ENCODE data around the gene SLC16A4.
A peak's percentile ranks its signal among the peaks of the same experiment; 100 is the strongest.

Gene SLC16A4

GRCh38 chr1:110356379-110356778 is 34.4 kb downstream of the SLC16A4 start:
- no peak for DNase-seq

- no peak for DNase-seq
Observed at GRCh38 chr1:110355321-110355720, 35.5 kb downstream of the SLC16A4 start.

- no peak for DNase-seq
Observed at GRCh38 chr1:110350360-110350759, 40.5 kb downstream of the SLC16A4 start.

DNA sequence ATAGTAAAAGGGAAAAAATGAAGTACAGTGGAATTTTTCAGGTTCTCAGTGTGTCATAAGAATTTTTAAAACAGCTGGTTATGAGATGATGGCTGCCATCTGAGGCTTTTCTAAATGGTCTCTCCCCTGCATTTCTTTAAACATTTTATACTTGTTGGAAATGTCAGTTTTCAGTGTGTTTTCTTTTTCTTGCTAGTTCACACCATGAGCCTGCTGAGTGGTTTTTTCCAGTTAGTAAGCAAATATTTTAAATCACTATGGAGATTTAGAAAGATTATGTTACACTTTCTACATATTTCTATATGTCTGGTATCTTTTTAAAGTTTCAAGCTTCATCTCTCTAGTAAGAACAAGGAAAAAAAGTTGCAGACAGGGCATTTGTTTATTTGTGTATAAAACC is 42.1 kb downstream of the SLC16A4 start:
- no peak for DNase-seq

- DNase-seq: no peak
Observed at GRCh38 chr1:110348050-110348449, 42.8 kb downstream of the SLC16A4 start.

DNA sequence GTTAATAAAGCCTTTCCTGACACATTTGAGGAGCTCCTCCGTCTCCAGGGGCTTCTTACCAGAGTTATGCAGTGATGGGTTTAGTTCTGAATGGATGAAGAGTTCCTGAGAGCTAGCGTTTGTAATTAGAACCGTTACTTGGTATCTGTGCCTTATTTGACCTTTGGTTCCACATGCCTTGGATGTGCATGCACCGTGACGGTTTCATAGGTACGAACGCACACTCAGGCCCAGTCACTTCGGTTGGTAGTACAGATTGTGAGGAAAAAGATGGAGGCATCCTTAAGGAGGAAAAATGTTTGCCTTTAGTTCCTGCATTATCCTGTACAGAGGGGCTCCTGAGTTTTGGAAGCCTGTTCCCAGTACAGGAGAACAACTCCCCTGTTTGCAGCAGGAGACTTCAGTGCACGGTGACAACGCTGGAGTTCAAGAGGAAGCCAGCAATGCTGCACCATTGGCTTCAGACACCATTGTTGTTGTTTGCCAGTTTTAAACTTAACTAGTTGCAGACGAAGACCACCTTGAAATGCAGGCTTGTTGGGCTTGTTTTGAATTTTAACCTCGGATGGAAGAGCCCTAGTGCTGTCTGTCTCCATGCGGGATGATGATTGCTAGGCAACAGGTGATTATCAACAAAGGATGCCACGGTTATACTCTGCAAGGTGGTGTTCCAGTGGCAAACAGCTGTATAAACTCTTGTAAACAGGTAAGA is 43.5 kb downstream of the SLC16A4 start:
- no peak for DNase-seq

GRCh38 chr1:110346690-110347089 is 44.1 kb downstream of the SLC16A4 start:
- no peak for DNase-seq

GRCh38 chr1:110345480-110345879 is 45.3 kb downstream of the SLC16A4 start:
- DNase-seq: no peak

DNA sequence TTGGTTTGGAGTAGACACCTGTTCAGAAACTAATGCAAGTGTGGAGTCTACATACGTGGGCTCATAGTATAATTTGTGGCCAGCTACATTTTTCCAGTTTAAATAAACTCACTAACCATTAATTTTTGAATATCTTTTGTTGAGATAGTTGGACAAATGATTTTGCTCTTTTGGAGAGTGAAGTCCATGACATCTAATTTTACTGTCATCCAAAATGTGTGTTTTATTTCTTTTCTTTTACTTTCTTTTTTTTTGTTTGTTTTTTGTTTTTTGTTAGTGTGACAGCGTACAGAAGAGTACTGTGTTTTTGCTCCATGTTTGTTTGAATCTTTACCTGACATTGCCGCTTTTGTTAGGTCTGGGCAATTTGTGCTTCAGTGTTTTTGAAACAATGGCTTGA is 46.7 kb downstream of the SLC16A4 start:
- DNase-seq: no peak

DNA sequence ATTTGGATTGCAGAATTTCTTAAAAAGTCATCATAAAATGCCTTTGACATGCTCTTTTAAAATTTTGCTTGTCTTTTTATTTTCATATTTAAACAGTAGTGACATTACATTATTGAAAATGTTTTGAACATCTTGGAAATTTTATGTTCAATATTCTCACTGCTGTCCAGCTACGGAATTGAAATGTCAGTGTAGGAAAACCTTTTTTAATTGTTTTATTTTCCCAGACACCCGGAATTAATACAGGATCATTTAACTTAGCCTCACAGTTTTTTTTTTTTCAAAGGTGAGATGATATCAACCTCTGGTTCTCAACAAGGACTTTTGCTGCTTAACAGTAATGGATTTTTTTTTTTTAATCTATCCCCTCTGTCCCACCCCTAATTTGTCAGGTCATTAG is 47.6 kb downstream of the SLC16A4 start:
- DNase-seq: no peak

- DNase-seq: no peak
Observed at GRCh38 chr1:110341872-110342331, 48.9 kb downstream of the SLC16A4 start.

DNA sequence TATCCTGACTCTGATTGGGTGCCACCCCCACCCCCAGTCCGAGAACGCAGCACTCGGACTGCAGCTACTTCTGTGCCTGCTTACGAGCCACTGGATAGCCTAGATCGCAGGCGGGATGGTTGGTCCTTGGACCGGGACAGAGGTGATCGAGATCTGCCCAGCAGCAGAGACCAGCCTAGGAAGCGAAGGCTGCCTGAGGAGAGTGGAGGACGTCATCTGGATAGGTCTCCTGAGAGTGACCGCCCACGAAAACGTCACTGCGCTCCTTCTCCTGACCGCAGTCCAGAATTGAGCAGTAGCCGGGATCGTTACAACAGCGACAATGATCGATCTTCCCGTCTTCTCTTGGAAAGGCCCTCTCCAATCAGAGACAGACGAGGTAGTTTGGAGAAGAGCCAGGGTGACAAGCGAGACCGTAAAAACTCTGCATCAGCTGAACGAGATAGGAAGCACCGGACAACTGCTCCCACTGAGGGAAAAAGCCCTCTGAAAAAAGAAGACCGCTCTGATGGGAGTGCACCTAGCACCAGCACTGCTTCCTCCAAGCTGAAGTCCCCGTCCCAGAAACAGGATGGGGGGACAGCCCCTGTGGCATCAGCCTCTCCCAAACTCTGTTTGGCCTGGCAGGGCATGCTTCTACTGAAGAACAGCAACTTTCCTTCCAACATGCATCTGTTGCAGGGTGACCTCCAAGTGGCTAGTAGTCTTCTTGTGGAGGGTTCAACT is 49.5 kb downstream of the SLC16A4 start:
- DNase-seq: no peak

GRCh38 chr1:110340207-110340468 is 50.7 kb downstream of the SLC16A4 start:
- DNase-seq: no peak

DNA sequence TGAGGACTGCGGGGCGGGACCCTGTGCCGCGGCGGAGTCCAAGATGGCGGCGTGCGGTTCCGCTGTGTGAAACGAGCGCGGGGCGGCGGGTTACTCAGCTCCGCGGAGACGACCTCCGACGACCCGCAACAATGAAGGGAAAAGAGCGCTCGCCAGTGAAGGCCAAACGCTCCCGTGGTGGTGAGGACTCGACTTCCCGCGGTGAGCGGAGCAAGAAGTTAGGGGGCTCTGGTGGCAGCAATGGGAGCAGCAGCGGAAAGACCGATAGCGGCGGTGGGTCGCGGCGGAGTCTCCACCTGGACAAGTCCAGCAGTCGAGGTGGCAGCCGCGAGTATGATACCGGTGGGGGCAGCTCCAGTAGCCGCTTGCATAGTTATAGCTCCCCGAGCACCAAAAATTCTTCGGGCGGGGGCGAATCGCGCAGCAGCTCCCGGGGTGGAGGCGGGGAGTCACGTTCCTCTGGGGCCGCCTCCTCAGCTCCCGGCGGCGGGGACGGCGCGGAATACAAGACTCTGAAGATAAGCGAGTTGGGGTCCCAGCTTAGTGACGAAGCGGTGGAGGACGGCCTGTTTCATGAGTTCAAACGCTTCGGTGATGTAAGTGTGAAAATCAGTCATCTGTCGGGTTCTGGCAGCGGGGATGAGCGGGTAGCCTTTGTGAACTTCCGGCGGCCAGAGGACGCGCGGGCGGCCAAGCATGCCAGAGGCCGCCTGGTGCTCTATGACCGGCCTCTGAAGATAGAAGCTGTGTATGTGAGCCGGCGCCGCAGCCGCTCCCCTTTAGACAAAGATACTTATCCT is 51.2 kb downstream of the SLC16A4 start:
- peak; percentile 50 for DNase-seq

GRCh38 chr1:110338886-110339406 is 51.9 kb downstream of the SLC16A4 start, which contains the start of gene RBM15:
Gene RBM15, plus strand, starts transcription at chr1:110339377. Its CDS starts 29 bp downstream, at chr1:110339406.
- DNase-seq: peak; percentile 96

DNA sequence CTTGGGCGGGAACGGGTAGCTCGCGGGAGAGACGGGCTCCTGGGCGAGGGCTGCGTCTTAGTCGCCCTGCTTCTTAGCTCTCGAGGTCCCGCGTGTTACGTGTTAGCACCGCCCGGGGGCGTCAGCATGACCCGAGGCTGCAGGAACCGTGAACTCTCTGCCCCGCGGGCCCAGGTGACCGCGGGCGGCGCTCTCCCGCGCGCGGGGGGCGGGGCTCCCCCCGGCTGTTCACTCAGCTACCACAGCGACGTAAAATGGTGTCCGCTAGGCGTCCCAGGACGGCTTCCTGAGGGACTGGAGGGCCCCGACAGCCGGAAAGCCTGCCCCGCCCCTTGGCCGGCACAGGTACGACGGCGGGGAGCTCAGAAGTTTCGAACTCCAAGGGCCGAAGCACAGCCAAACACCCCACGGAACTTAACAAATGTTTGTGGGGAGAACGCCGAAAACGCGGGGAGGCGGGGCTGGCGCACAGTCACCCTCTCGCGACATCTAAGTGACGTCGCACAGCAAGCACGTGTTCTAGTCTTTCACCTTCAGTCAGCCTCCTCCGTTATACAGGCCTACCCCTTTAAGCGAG is 52.4 kb downstream of the SLC16A4 start:
- DNase-seq: peak; percentile 94

GRCh38 chr1:110337704-110338308 is 53.0 kb downstream of the SLC16A4 start:
- DNase-seq: peak; percentile 39

DNA sequence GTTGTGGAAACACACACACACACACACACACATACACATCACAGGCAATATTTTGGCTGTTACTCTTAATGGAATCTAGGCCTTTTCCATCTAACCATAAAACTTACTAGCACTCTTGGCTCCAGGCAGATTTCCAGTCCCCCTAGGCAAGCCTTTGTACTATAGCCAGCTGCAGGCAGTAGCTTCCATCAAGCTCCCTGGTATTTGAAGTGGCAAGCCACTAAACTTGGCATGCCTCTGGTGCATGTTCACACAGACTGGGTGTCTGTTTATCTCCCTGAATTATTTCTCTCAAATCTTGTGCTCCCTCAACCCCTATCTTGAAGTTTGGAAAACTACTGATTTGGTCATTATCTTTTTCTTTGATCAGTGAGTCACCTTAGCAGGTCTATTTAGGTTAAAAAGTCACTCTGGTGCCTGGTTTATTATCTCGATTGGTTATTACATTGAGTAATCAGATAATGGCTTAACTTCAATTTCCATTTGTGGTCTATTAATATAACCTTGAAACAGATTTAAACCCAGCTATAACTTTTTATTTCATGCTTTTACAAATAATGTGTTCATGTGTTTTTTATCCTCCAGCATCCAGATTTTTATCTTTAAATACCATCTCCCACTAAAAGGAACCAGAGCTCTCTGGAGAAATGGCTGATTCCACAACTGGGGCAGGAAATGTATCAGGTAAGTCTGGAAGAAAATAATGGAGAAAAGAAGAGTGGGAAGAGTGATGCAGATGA is 54.4 kb downstream of the SLC16A4 start:
- no peak for DNase-seq

DNA sequence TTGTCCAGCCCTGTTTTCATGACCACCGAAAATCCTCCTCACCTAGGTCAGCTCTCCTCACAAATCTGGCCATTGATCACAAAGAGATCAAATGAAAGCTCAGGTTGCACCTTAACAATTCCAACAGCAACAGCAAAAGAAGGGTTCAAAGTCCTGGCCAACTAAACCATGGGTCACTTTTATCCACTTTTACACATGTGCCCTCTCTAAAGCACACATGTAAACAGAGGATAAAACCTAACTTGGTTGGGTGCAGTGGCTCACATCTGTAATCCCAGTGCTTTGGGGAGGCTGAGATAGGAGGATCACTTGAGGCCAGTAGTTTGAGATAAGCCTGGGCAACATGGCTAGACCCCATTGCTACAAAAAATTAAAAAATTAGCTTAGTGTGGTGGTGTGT is 55.6 kb downstream of the SLC16A4 start:
- DNase-seq: no peak

GRCh38 chr1:110328700-110329099 is 62.1 kb downstream of the SLC16A4 start:
- DNase-seq: no peak

DNA sequence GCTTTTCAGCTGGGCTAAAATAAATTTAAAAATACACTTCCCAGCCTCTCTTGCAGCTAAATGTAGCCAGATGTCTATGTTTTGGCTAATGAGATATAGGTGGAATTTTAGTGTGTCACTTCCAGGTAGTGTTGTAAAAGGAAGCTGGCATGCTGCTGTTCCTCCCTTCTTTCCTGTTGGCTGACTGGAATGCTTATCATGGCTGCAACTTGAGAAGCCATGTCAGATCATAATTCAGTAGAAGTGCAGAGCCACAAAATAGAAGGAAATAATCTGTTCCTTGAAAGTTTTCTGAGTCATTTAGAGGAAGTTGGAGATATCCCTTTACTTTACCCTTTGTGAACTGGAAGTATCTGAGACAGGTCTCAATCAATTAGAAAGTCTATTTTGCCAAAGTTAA is 62.6 kb downstream of the SLC16A4 start:
- no peak for DNase-seq

GRCh38 chr1:110326826-110327225 is 64.0 kb downstream of the SLC16A4 start:
- no peak for DNase-seq
